Keratinocyte (primary cell): ENCODE data around the gene RAB11FIP3. TPM values are rescaled to one million over a fixed set of nuclear protein-coding genes. Genes with fewer than 3 reads are reported as not detected.
A peak's percentile ranks its signal among the peaks of the same experiment; 100 is the strongest.

ENCODE experiments used
- DNase-seq: peaks from one replicate; pipeline ENCODE4 v3.0.0-alpha.2; 2011; ENCODE audit warnings: low read depth, missing footprints, low spot score
- FAIRE-seq: peaks from 2 replicates; lab custom pipeline; 2011; peaks lifted over from hg19 to GRCh38; lab: Jason Lieb, UNC
- H2AFZ ChIP-seq: 2 replicates; pipeline ENCODE4 v1.6.0; 2012; ENCODE audit warnings: low read length, control low read depth, inconsistent platforms; ENCODE audit not compliant: control insufficient read depth
- H3K27ac ChIP-seq: 2 replicates; pipeline ENCODE4 v1.5.1; 2011; ENCODE audit warnings: low read length; ENCODE audit not compliant: control insufficient read depth, insufficient read depth
- H3K27me3 ChIP-seq: 3 replicates; pipeline ENCODE4 v1.6.0; 2011; ENCODE audit warnings: low read length; ENCODE audit not compliant: control insufficient read depth, insufficient read depth; ENCODE audit errors: extremely low read depth
- H3K36me3 ChIP-seq, 2 experiments: 2 replicates in 1 of 2; 3 replicates in 1 of 2; pipeline ENCODE4 v1.5.1; 2011; ENCODE audit warnings: low read length in 2 of 2, mild to moderate bottlenecking in 1 of 2; ENCODE audit not compliant: control insufficient read depth in 2 of 2, insufficient read depth in 2 of 2; ENCODE audit errors: extremely low read depth in 1 of 2
- H3K4me1 ChIP-seq: 3 replicates; pipeline ENCODE4 v1.5.1; 2011; ENCODE audit warnings: low read length; ENCODE audit not compliant: control insufficient read depth, insufficient read depth; ENCODE audit errors: extremely low read depth
- H3K4me2 ChIP-seq: 3 replicates; pipeline ENCODE4 v1.6.0; 2011; ENCODE audit warnings: low read depth, low read length; ENCODE audit not compliant: control insufficient read depth, insufficient read depth; ENCODE audit errors: extremely low read depth
- H3K4me3 ChIP-seq, 3 experiments: fragments of 200-600 bp in 1 of 3; sonication (generic) in 1 of 3; 2 replicates in 2 of 3; 3 replicates in 1 of 3; pipeline ENCODE4 v1.5.1; 2011 to 2016; ENCODE audit warnings: low read length in 3 of 3, mild to moderate bottlenecking in 3 of 3, control low read depth in 2 of 3, inconsistent platforms in 1 of 3, low read depth in 1 of 3, mixed read lengths in 1 of 3, mixed run types in 1 of 3, moderate library complexity in 1 of 3; ENCODE audit not compliant: control insufficient read depth in 2 of 3, insufficient read depth in 2 of 3; ENCODE audit errors: extremely low read depth in 1 of 3
- H3K79me2 ChIP-seq: 2 replicates; pipeline ENCODE4 v1.6.0; 2012; ENCODE audit warnings: low read length; ENCODE audit not compliant: control insufficient read depth, insufficient read depth
- H3K9ac ChIP-seq: 3 replicates; pipeline ENCODE4 v1.6.0; 2011; ENCODE audit warnings: low read length; ENCODE audit not compliant: control insufficient read depth, insufficient read depth; ENCODE audit errors: extremely low read depth
- H3K9me1 ChIP-seq: 3 replicates; pipeline ENCODE4 v1.6.0; 2011; ENCODE audit warnings: low read length; ENCODE audit not compliant: control insufficient read depth, insufficient read depth; ENCODE audit errors: extremely low read depth
- H3K9me3 ChIP-seq: 2 replicates; pipeline ENCODE4 v1.5.1; 2012; ENCODE audit warnings: low read depth, low read length; ENCODE audit not compliant: control insufficient read depth
- H4K20me1 ChIP-seq: 3 replicates; pipeline ENCODE4 v1.6.0; 2011; ENCODE audit warnings: low read length; ENCODE audit not compliant: control insufficient read depth, insufficient read depth; ENCODE audit errors: extremely low read depth
- CTCF ChIP-seq, 3 experiments: IDR thresholded peaks in 1 of 3; conservative IDR thresholded peaks in 1 of 3; optimal IDR thresholded peaks in 1 of 3; 2 replicates in 2 of 3; 3 replicates in 1 of 3; pipeline versions ENCODE3 to v1.5.1; 2011; ENCODE audit warnings: low read length in 3 of 3, mild to moderate bottlenecking in 3 of 3, moderate library complexity in 2 of 3, control low read depth in 1 of 3, inconsistent platforms in 1 of 3; ENCODE audit not compliant: insufficient read depth in 2 of 3; ENCODE audit errors: extremely low read depth in 1 of 3
- EZH2 ChIP-seq: IDR thresholded peaks from one replicate; pipeline ENCODE4 v1.6.1; 2012; ENCODE audit warnings: inconsistent platforms, mild to moderate bottlenecking, low read length, moderate library complexity
- dilution Hi-C: fragments of 300-500 bp; cut with MboI; formaldehyde crosslinking; loops from one replicate; pipeline ENCODE4 v1.7.0; 2020; ENCODE audit warnings: low sequenced_read_pairs; ENCODE audit not compliant: extremely low pct_ligation_motif_present
- polyA plus RNA-seq, 5 experiments: library from polyadenylated mRNA; depleted of rRNA in 3 of 5; stranded (reverse) in 3 of 5; stranded (forward) in 1 of 5; unstranded in 1 of 5; fragments of >200 nt; gene quantifications; 1 replicate in 1 of 5; 2 replicates in 3 of 5; 3 replicates in 1 of 5; pipeline versions ENCODE4 v1.2.1 to v1.2.3, GENCODE V29; 2011 to 2012; ENCODE audit warnings: missing spikeins in 2 of 5, low read depth in 1 of 5, low replicate concordance in 1 of 5

The RAB11FIP3 gene
- polyA plus RNA-seq, 1 donor (not counting 4 experiments of a cell fraction or from before 2014, with no cell fraction given): 6.4 TPM

GRCh38 chr16:528111-529011 lies 102.9 kb downstream of the RAB11FIP3 start:
- peaks cover 4% of the 10 kb centered on the region for H3K9me1 ChIP-seq
- H3K36me3 ChIP-seq: peaks cover 0 to 8% of the 10 kb centered on the region in 2 experiments
- peaks cover 29% of the 10 kb centered on the region for H3K4me1 ChIP-seq
- H3K4me2 ChIP-seq: peak overlapping the region; percentile 91
- peak overlapping the region; percentile 87 to 95 (median 90) for H3K4me3 ChIP-seq
- dilution Hi-C loops: no loop called here
- no peak for DNase-seq
- no peaks in the 10 kb centered on the region for H3K9me3 ChIP-seq
- no peaks in the 10 kb centered on the region for H3K27me3 ChIP-seq
- FAIRE-seq: peak; percentile 73
- H2AFZ ChIP-seq: no peak overlapping the region
- H4K20me1 ChIP-seq: peaks cover 27% of the 10 kb centered on the region
- H3K79me2 ChIP-seq: peaks cover 74% of the 10 kb centered on the region
- no peak for TF ChIP-seq EZH2
- TF ChIP-seq CTCF (optimal IDR thresholded peaks at IDR 0.05 in 1 of 3, IDR thresholded peaks at IDR 0.05 in 1 of 3, conservative IDR thresholded peaks at IDR 0.05 in 1 of 3; ENCODE audit: extremely low read depth in 1 of 3, insufficient read depth in 2 of 3, low read length in 3 of 3): no peak
- peak overlapping the region; percentile 89 for H3K9ac ChIP-seq
- peak overlapping the region; percentile 83 for H3K27ac ChIP-seq

GRCh38 chr16:529012-529575 lies 103.6 kb downstream of the RAB11FIP3 start:
- Histone ChIP-seq H3K9me1 (peaks cover 4% of the 10 kb centered on the region), H3K27ac (peak overlapping the region; percentile 83), H4K20me1 (peaks cover 33% of the 10 kb centered on the region), H3K36me3 (peaks cover 0 to 8% of the 10 kb centered on the region in 2 experiments), H3K4me3 (peak overlapping the region; percentile 87 to 95 (median 90)), H3K9me3 (no peaks in the 10 kb centered on the region), H3K27me3 (no peaks in the 10 kb centered on the region), H3K4me1 (peaks cover 29% of the 10 kb centered on the region), H3K79me2 (peaks cover 79% of the 10 kb centered on the region), H3K9ac (peak overlapping the region; percentile 89), H3K4me2 (peak overlapping the region; percentile 91), H2AFZ (no peak overlapping the region)
- dilution Hi-C loops: no loop called here
- TF ChIP-seq EZH2 (no peak), CTCF (optimal IDR thresholded peaks at IDR 0.05 in 1 of 3, IDR thresholded peaks at IDR 0.05 in 1 of 3, conservative IDR thresholded peaks at IDR 0.05 in 1 of 3; ENCODE audit: extremely low read depth in 1 of 3, insufficient read depth in 2 of 3, low read length in 3 of 3) (no peak)
- FAIRE-seq: no peak
- no peak for DNase-seq
